K562 (cell line): Measurements from ENCODE around the gene KLC1.

Experiments used
- ARHGAP35 ChIP-seq: fragments of 450-650 bp; IDR thresholded peaks from 2 replicates; pipeline ENCODE4 v1.6.1; 2018; ENCODE audit not compliant: partially characterized antibody
- KDM4B ChIP-seq, 2 experiments: fragments of 450-650 bp in 1 of 2; sonication (generic) in 1 of 2; IDR thresholded peaks; 2 replicates each; pipeline ENCODE4 v1.6.1; 2016 to 2017; ENCODE audit warnings: borderline replicate concordance in 2 of 2, antibody characterized with exemption in 1 of 2, low read depth in 1 of 2, mild to moderate bottlenecking in 1 of 2
- SP2 ChIP-seq: IDR thresholded peaks from 2 replicates; pipeline ENCODE4 v1.6.1; 2011; ENCODE audit warnings: mild to moderate bottlenecking, low read depth, low read length, moderate library complexity; ENCODE audit not compliant: poor library complexity, severe bottlenecking; ENCODE audit errors: extremely low read depth

DNA sequence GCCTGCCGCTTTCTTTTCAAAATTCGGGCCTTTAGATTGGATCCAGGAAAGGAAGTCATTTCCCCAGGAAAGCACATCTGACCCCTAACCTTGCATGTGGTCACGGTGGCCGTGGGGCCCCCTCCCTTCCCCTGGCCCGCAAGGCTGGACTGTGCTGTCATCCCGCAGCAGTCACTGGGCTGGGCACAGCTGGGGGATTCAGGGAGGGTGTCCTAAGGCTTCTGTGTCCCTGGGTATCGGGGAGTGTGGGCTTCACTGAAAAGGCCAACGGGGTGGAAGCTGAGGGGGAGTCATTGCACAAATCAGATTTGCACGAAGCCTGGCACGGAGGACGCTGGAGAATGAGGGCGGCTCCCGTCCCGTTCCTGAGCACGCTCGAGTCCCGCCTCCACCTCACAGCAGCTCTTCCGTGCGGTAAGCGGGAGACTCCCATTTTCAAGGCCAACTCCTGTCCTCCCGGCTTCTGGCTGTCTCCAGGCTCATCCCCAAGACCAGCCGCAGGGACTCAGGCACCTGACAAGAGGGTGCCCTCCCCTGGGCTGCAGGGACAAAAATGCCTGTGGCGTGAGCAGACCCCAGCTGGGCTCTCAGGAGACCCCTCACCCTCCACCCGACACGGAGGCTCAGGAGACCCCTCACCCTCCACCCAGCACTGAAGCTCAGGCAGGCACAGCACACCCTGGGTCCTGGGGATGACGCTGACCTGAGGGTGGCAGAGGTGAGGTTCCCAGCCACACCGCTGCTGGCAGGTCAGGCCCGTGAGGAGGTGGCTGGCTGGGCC is 76.7 kb downstream of the KLC1 start:
- no peak for TF ChIP-seq KDM4B (IDR thresholded peaks at IDR 0.05; ENCODE audit: borderline replicate concordance in 2 of 2, low read depth in 1 of 2)
- TF ChIP-seq SP2 = no peak
- no peak for TF ChIP-seq ARHGAP35
